ENCODE data around the gene KDM2A. TPM values are rescaled to one million over a fixed set of nuclear protein-coding genes. Genes with fewer than 3 reads are reported as not detected.
"Not testable (repeated sequence)": the region's sequence is repeated elsewhere in the genome, so short reads cannot be mapped to it uniquely, and the experiment has no call there.

Gene KDM2A
- total and polyA plus RNA-seq, 2 donors (not counting 3 experiments of a cell fraction or from before 2014, with no cell fraction given), result 72.2 to 79.5 TPM

GRCh38 chr11:67126986-67127385, 7.9 kb downstream of the KDM2A start:
- peaks cover 3% of the 10 kb centered on the region for H3K4me1 ChIP-seq (ENCODE audit: control insufficient read depth, extremely low read depth, insufficient read depth, low read length)
- peaks cover 2% of the 10 kb centered on the region for H4K20me1 ChIP-seq (replicated peaks; ENCODE audit: control insufficient read depth, extremely low read depth, insufficient read depth, low read length)
- H3K4me2 ChIP-seq (ENCODE audit: insufficient read depth, low read length), result no peak overlapping the region
- DNase-seq (ENCODE audit: low read depth, low spot score), result no peak
- BruUV-seq (replicated peaks), result no TSS peak
- H2AFZ ChIP-seq (ENCODE audit: low read depth, low read length), result no peak overlapping the region
- no peaks in the 10 kb centered on the region for H3K9me3 ChIP-seq (replicated peaks; ENCODE audit: control insufficient read depth, insufficient read depth, low read length)
- H3K9me1 ChIP-seq (replicated peaks; ENCODE audit: control insufficient read depth, extremely low read depth, insufficient read depth, low read length), result no peaks in the 10 kb centered on the region
- ChIA-PET POLR2A (no interaction called here), CTCF (interaction anchor here (1.5 kb wide), 1 partner anchor 19 kb away, joined by 3 read pairs; no protein-coding TSS in a partner anchor)
- dilution Hi-C loops (cut with MboI; ENCODE audit: extremely low pct_ligation_motif_present, low sequenced_read_pairs), result no loop called here
- H3K9ac ChIP-seq (replicated peaks; ENCODE audit: extremely low read depth, insufficient read depth, low read length), result no peak overlapping the region
- no peaks in the 10 kb centered on the region for H3K36me3 ChIP-seq (ENCODE audit: control insufficient read depth in 2 of 2, extremely low read depth in 1 of 2, insufficient read depth in 2 of 2, low read length in 2 of 2)
- H3K79me2 ChIP-seq (ENCODE audit: control insufficient read depth, insufficient read depth, low read length), result peaks cover 89% of the 10 kb centered on the region
- intact Hi-C loops (cut with micrococcal nuclease), result no loop called here
- TF ChIP-seq JUN (IDR thresholded peaks at IDR 0.05; ENCODE audit: borderline replicate concordance, insufficient read depth, insufficient read length, low read depth) (no peak), MAX (IDR thresholded peaks at IDR 0.05; ENCODE audit: insufficient read depth, insufficient read length) (no peak), MYC (IDR thresholded peaks at IDR 0.05; ENCODE audit: low read depth, low read length) (no peak), CTCF (IDR thresholded peaks at IDR 0.05; ENCODE audit: extremely low read depth in 1 of 2, insufficient read depth in 1 of 2, low read depth in 1 of 2, low read length in 2 of 2) (no peak), POLR2AphosphoS5 (IDR thresholded peaks at IDR 0.05; ENCODE audit: insufficient read depth, low read depth, low read length) (no peak), FOS (IDR thresholded peaks at IDR 0.05; ENCODE audit: borderline replicate concordance, insufficient read depth, low read length) (no peak), EZH2 (IDR thresholded peaks at IDR 0.05; ENCODE audit: borderline replicate concordance, low read depth, low read length, severe bottlenecking) (no peak), GATA2 (IDR thresholded peaks at IDR 0.05; ENCODE audit: insufficient read depth, insufficient read length, low read depth, low read length) (no peak), POLR2A (IDR thresholded peaks at IDR 0.05; ENCODE audit: low read depth, low read length) (no peak)
- H3K27ac ChIP-seq (ENCODE audit: insufficient read depth, low read depth, low read length), result no peak overlapping the region
- no peak for FAIRE-seq
- no peak overlapping the region for H3K4me3 ChIP-seq (replicated peaks in 1 of 3; ENCODE audit: insufficient read depth in 1 of 3, low read depth in 1 of 3, low read length in 3 of 3)
- H3K27me3 ChIP-seq (ENCODE audit: control insufficient read depth in 2 of 2, insufficient read depth in 2 of 2, low read length in 2 of 2), result no peaks in the 10 kb centered on the region

- POLR2A ChIA-PET; H3K4me3 ChIP-seq (replicated peaks in 1 of 3; ENCODE audit: insufficient read depth in 1 of 3, low read depth in 1 of 3, low read length in 3 of 3); H3K27ac ChIP-seq (ENCODE audit: insufficient read depth, low read depth, low read length); H3K9me3 ChIP-seq (replicated peaks; ENCODE audit: control insufficient read depth, insufficient read depth, low read length); CTCF ChIA-PET; dilution Hi-C loops (cut with MboI; ENCODE audit: extremely low pct_ligation_motif_present, low sequenced_read_pairs); H3K27me3 ChIP-seq (ENCODE audit: control insufficient read depth in 2 of 2, insufficient read depth in 2 of 2, low read length in 2 of 2); DNase-seq (ENCODE audit: low read depth, low spot score); H3K9me1 ChIP-seq (replicated peaks; ENCODE audit: control insufficient read depth, extremely low read depth, insufficient read depth, low read length); H3K4me1 ChIP-seq (ENCODE audit: control insufficient read depth, extremely low read depth, insufficient read depth, low read length); H2AFZ ChIP-seq (ENCODE audit: low read depth, low read length); intact Hi-C loops (cut with micrococcal nuclease); H3K9ac ChIP-seq (replicated peaks; ENCODE audit: extremely low read depth, insufficient read depth, low read length); FAIRE-seq; H3K4me2 ChIP-seq (ENCODE audit: insufficient read depth, low read length); BruUV-seq (replicated peaks); H3K36me3 ChIP-seq (ENCODE audit: control insufficient read depth in 2 of 2, extremely low read depth in 1 of 2, insufficient read depth in 2 of 2, low read length in 2 of 2); H4K20me1 ChIP-seq (replicated peaks; ENCODE audit: control insufficient read depth, extremely low read depth, insufficient read depth, low read length): not testable (repeated sequence)
- peaks cover 72% of the 10 kb centered on the region for H3K79me2 ChIP-seq (ENCODE audit: control insufficient read depth, insufficient read depth, low read length)
These were observed 11.8 kb downstream of the KDM2A start for GRCh38 chr11:67130861-67131260.
